Suprapubic skin (tissue), 4 donors: ENCODE results near the gene IGF1. TPM values are rescaled to one million over a fixed set of nuclear protein-coding genes. Genes with fewer than 3 reads are reported as not detected.

Experiments used
- DNase-seq, 2 donors: peaks; one replicate each; pipeline ENCODE4 v3.0.0-alpha.2; 2019; ENCODE audit warnings: low spot score in 2 of 2
- H3K27ac ChIP-seq: fragments of 200-600 bp; sonication (generic); one replicate; pipeline ENCODE4 v1.5.1; 2019
- H3K27me3 ChIP-seq: fragments of 200-600 bp; sonication (generic); one replicate; pipeline ENCODE4 v1.5.1; 2019
- H3K36me3 ChIP-seq: fragments of 200-600 bp; sonication (generic); one replicate; pipeline ENCODE4 v1.5.1; 2019
- H3K4me1 ChIP-seq: fragments of 200-600 bp; sonication (generic); one replicate; pipeline ENCODE4 v1.5.1; 2019
- H3K4me3 ChIP-seq: fragments of 200-600 bp; sonication (generic); one replicate; pipeline ENCODE4 v1.5.1; 2019; ENCODE audit warnings: mild to moderate bottlenecking
- H3K9me3 ChIP-seq: fragments of 200-600 bp; sonication (generic); one replicate; pipeline ENCODE4 v1.5.1; 2019
- CTCF ChIP-seq, 2 donors: fragments of 200-600 bp in 1 of 2; fragments of 450-650 bp in 1 of 2; sonication (generic) in 1 of 2; IDR thresholded peaks; one replicate each; pipeline ENCODE4 v1.5.1; 2016 to 2019; ENCODE audit warnings: antibody characterized with exemption in 2 of 2, mild to moderate bottlenecking in 1 of 2, moderate library complexity in 1 of 2
- EP300 ChIP-seq: sonication (generic); formaldehyde crosslinking; IDR thresholded peaks from one replicate; pipeline ENCODE4 v1.6.1; 2017; ENCODE audit warnings: antibody characterized with exemption
- POLR2A ChIP-seq, 2 donors: fragments of 450-650 bp; IDR thresholded peaks; one replicate each; pipeline ENCODE4 v1.6.1; 2017; ENCODE audit warnings: antibody characterized with exemption in 2 of 2, mild to moderate bottlenecking in 2 of 2, moderate library complexity in 2 of 2
- POLR2AphosphoS5 ChIP-seq, 3 donors: sonication (generic); formaldehyde crosslinking; IDR thresholded peaks; one replicate each; pipeline ENCODE4 v1.6.1; 2017; ENCODE audit warnings: antibody characterized with exemption in 3 of 3
- WGBS: methylation state at CpG from one replicate; pipeline ENCODE4 v1.1.5; 2018; 5-methylcytosine and 5-hydroxymethylcytosine counted together
- total RNA-seq, 4 donors: library from RNA; depleted of rRNA; stranded (reverse); fragments of >200 nt; gene quantifications; one replicate each; pipeline ENCODE4 v1.1.0, GENCODE V29; 2016

IGF1 gene
- total RNA-seq, 4 donors from 2014 or later = 5.9 to 19.7 (median 11.7) TPM

- DNase-seq = no peak
- Histone ChIP-seq H3K9me3 (peaks cover 9% of the 10 kb centered on the region), H3K4me3 (no peak overlapping the region), H3K36me3 (no peaks in the 10 kb centered on the region), H3K4me1 (no peaks in the 10 kb centered on the region), H3K27me3 (no peaks in the 10 kb centered on the region), H3K27ac (no peak overlapping the region)
- TF ChIP-seq POLR2AphosphoS5 (IDR thresholded peaks at IDR 0.05) (no peak), EP300 (no peak), POLR2A (IDR thresholded peaks at IDR 0.05) (no peak), CTCF (IDR thresholded peaks at IDR 0.05) (no peak)
- WGBS = 46% methylated on average over 3 of the region's 3 CpGs
Observed at GRCh38 chr12:102379346-102380162, 100.8 kb downstream of the IGF1 start.

- Histone ChIP-seq H3K4me3 (no peak overlapping the region), H3K4me1 (no peaks in the 10 kb centered on the region), H3K27ac (no peak overlapping the region), H3K36me3 (no peaks in the 10 kb centered on the region), H3K9me3 (no peaks in the 10 kb centered on the region), H3K27me3 (no peaks in the 10 kb centered on the region)
- TF ChIP-seq POLR2AphosphoS5 (IDR thresholded peaks at IDR 0.05) (no peak), POLR2A (IDR thresholded peaks at IDR 0.05) (no peak), CTCF (IDR thresholded peaks at IDR 0.05) (no peak), EP300 (no peak)
- DNase-seq = no peak
Observed at GRCh38 chr12:102376781-102377180, 103.6 kb downstream of the IGF1 start.

- Histone ChIP-seq H3K36me3 (no peaks in the 10 kb centered on the region), H3K9me3 (no peaks in the 10 kb centered on the region), H3K27ac (no peak overlapping the region), H3K4me3 (no peak overlapping the region), H3K4me1 (no peaks in the 10 kb centered on the region), H3K27me3 (no peaks in the 10 kb centered on the region)
- no peak for TF ChIP-seq CTCF (IDR thresholded peaks at IDR 0.05)
- no peak for TF ChIP-seq POLR2A (IDR thresholded peaks at IDR 0.05)
- no peak for TF ChIP-seq EP300
- no peak for TF ChIP-seq POLR2AphosphoS5 (IDR thresholded peaks at IDR 0.05)
- 88% methylated on average over 5 of the region's 5 CpGs for WGBS
- no peak for DNase-seq
Observed at GRCh38 chr12:102376181-102376747, 104.1 kb downstream of the IGF1 start.

GRCh38 chr12:102374190-102374589 is 106.2 kb downstream of the IGF1 start:
- 86% methylated on average over 1 of the region's 1 CpG for WGBS

More at GRCh38 chr12:102374190-102374589, 106.2 kb downstream of the IGF1 start:
- H3K27ac ChIP-seq = no peak overlapping the region
- no peaks in the 10 kb centered on the region for H3K4me1 ChIP-seq
- H3K27me3 ChIP-seq = no peaks in the 10 kb centered on the region
- TF ChIP-seq POLR2AphosphoS5 (IDR thresholded peaks at IDR 0.05) = no peak
- TF ChIP-seq POLR2A (IDR thresholded peaks at IDR 0.05) = no peak
- TF ChIP-seq EP300 = no peak
- TF ChIP-seq CTCF (IDR thresholded peaks at IDR 0.05) = no peak
- no peak overlapping the region for H3K4me3 ChIP-seq
- H3K36me3 ChIP-seq = no peaks in the 10 kb centered on the region
- no peak for DNase-seq
- no peaks in the 10 kb centered on the region for H3K9me3 ChIP-seq
